ENCODE results near the gene RNF11. TPM values are rescaled to one million over a fixed set of nuclear protein-coding genes. Genes with fewer than 3 reads are reported as not detected.
"Not testable (repeated sequence)": the region's sequence is repeated elsewhere in the genome, so short reads cannot be mapped to it uniquely, and the experiment has no call there.

RNF11 gene
- total RNA-seq, 1 experiment from 2014 or later = 110 TPM

DNA sequence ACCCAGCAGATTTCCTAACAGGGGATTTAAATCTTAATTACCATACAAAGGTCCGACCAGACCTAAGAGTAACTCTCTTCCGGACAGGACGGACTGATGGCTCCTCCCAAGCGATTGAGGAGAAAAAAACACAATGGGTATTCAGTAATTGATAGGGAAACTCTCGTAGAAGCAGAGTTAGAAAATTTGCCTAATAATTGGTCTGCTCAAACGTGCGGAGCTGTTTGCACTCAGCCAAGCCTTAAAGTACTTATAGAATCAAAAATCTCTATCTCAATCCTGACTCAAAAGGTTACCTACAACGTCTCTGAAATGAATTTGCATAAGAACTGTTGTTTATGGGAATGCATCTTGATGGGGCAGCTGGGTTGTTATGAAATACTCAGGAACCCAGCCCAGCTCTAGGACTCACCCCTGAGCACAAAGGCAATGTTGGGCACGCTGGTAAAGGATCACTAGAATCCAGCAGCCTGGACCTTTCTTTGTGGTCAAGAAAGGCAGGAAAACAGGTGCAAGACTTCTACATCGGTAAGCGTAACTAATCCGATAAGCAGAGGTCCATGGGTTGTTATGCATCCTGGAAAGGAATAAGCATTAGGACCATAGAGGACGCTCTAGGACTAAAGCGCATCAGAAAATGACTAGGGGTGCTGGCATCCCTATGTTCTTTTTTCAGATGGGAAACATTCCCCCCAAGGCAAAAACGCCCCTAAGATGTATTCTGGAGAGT, 8.7 kb upstream of the RNF11 start:
- DNase-seq (ENCODE audit: low spot score) = not testable (repeated sequence)

DNA sequence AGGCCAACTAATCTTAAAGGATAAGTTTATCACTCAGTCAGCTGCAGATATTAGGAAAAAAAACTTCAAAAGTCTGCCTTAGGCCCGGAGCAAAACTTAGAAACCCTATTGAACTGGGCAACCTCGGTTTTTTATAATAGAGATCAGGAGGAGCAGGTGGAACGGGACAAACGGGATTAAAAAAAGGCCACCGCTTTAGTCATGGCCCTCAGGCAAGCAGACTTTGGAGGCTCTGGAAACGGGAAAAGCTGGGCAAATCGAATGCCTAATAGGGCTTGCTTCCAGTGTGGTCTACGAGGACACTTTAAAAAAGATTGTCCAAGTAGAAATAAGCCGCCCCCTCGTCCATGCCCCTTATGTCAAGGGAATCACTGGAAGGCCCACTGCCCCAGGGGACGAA, 7.6 kb upstream of the RNF11 start:
- not testable (repeated sequence) for DNase-seq (ENCODE audit: low spot score)

DNA sequence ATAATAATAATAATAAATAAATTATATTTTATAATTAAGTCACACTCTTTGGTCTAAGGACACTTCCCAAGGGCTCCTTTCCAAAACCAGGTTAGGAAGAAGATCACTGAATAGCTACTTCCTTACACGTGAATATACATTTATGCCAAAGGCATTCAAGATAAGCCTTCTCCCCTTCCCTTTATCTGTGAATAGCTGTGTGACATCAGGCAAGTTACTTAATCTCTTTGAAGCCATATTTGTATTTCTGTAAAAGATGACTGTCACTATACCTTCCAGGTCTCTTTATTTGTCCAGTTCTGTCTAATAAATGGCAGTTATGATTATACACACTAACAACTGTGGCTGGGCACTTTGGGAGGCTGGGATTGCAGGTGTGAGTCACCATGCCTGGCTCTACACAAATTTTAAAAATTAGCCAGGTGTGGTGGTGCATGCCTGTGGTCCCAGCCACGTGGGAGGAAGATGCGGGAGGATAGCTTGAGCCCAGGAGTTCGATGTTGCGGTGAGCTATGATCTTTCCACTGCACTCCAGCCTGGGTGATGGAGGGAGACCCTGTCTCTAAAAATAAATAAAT, 5.5 kb upstream of the RNF11 start:
- no peak for DNase-seq (ENCODE audit: low spot score)

DNA sequence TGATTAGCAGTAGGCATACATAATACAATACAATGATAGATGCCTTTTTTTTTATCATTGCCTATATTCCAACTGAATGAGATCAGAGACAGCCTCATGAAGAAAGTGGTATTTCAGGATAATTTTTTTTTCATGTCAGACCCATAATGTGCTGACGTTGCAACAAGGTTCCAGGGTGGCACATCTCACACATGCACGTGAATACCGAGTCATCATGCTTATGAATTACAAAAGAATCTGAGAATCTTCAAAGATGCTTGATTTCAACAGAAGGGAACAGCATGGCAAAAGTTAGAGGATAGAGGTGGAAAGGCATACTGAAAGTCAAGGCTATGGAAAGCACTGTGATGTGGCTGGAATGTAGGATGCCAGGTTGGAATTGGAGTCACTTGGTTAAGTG, 5.0 kb upstream of the RNF11 start:
- DNase-seq (ENCODE audit: low spot score) = no peak

DNA sequence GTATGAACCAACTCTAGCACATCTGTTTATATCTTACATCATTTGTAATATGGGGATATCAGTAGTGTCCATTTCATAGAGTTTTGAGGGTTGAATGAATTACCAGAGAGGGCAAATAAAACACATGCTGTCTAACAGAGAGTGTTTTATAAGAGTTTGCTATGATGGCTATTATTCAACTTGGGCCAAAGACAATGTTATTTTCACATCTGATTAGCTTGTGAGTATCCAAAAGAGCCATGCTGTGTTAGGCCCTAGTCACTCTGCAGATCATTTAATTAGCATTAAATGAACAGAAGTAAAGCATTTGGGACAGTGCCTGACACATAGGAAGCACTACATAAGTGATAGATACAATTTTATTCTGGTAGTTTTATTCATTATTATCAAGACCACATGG, 4.2 kb upstream of the RNF11 start:
- DNase-seq (ENCODE audit: low spot score) = no peak

DNA sequence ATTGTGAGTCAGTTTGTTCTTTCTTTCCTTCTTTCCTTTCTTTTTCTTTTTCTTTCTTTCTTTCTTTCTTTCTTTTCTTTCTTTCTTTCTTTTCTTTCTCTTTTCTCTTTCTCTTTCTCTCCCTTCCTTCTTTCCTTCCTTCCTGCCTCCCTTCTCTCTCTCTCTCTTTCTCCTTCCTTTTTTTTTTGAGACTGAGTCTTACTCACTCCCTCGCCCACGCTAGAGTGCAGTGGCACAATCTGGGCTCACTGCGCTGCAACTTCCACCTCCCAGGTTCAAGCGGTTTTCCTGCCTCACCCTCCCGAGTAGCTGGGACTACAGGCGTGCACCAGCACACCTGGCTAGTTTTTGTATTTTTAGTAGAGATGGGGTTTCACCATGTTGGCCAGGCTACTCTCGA, 1.8 kb upstream of the RNF11 start:
- not testable (repeated sequence) for DNase-seq (ENCODE audit: low spot score)

DNA sequence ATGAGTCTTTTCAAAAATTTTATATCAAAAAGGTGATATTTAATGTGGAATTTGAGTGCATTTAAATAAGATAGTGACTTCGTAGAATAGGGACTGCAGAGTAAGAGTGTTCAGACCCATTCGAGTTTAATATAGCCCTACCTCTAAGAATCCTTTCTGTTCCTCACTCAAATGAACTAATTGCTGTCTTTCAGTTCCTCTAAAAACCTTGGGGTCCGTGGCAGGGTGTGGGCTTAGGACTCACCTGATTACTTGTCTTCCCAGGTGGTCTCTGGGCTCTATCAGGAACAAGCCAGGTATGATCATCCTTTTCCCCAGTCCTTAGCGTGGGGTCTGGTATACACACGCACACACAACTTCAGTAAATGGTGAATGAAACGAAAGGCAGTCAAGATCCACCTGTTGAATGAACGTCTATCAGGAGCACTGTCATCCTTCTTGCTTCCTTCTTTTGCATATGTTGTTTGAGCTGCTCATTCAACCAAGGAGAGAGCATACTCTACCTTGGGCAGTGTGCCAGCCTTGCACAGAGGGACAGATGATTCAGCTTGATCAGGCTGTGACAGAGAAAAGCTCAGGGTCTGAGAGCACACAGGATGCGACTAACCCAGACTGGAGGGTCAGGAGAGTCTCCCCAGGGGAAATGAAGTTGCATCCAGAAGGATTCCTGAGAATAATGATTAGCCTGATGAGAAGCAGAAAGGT, 1.2 kb upstream of the RNF11 start:
- DNase-seq (ENCODE audit: low spot score) = peak; percentile 61

DNA sequence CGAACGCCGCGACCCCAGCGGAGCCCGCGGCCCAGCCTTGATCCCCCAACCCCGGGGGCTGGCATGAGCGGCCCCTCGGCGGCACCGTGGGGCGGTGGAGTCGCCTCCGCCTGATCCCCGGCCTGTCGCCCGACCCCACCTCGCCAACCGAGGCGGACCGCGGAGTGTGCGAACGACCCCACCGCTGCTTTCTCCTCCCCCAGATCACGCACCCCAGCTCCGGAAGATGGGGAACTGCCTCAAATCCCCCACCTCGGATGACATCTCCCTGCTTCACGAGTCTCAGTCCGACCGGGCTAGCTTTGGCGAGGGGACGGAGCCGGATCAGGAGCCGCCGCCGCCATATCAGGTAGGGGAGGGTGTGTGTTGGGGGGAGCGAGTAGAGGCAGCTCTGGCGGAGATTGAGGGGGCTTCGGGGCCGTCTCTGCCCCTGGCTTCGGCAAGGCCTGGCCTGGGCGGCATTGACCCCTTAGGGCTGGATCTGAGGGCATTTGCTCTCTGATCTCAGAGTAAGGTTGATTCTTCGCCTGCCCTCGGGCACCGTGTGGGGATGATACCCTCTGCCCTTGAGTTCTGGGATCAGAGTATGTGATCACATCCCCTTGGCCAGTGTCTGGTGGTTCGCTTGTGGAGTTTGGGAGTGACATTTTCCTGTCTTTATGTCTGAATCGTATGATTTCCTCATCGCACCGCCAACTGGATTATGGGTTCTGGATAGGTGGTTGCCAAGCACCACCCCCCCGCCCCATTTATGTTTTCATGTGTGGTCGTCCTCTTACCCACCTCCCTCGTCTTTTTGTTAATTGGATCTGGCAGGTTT, 668 bp downstream of the RNF11 start:
- DNase-seq (ENCODE audit: low spot score) = no peak

DNA sequence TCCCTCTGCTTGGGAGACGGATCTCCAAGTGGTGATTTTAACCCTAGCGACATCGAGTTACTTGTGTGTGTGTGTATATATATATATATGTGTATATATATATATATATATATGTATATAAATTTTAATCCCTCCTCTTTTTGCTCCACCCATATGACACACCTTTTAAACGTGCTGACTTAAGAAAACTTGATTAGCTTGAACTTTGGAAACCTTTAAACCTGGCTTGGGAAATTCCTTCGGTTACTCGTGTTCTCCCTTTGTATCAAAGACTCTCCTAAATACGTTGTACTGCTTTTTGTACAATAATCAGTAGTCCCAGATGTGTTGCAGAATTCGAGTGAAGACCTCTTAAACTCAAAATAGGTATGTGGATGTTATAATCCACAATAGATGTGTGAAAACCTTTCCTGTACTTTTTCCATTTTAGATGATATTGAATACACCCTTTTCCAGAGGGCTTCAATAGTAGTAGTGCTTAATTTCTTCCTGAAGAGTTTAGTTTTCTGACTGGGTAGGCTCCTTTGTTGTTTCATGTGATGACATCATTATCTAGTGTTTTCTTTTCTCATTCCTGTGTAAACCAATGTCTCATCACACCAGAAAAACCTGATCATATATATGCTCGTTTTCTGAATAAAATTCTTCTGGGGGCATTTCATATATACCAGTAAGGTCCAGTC, 1.4 kb downstream of the RNF11 start:
- DNase-seq (ENCODE audit: low spot score) = no peak

DNA sequence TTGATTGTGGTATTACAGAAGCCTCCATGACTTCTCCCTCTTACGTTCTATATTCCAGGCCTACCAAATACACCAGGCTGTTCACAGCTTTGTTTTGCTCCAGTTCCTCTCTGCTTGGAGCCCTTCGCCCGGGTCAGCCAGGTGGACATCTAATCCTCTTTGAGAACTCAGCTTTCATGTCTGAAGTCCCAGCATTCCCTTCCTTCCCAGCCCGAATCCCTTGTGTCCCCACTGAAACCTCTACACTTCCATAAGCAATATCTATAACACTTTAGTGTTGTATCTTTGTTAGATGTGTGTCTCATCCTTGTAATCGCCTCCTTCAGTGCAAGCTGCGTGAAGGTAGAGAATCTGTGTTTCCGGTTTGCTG, 1.9 kb downstream of the RNF11 start:
- DNase-seq (ENCODE audit: low spot score) = no peak

DNA sequence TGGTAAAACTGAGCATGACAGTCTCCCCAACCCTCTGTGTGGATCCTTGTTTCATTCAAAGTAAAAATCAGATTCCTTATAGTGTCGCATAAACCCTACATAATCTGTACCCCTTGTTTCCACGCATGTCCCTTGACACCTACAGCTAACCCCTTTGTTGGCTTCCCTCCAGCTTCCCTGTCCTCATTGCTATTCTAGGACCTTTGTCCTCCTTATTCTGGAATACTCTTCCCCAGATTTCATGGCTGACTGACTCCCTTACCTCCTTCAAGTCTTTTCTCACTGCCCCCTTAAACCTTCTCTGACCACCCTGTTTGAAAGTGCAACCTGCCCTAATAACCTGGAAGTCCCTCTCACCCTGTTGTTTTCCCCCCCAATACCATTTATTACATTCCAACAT, 4.0 kb downstream of the RNF11 start:
- DNase-seq (ENCODE audit: low spot score) = no peak

DNA sequence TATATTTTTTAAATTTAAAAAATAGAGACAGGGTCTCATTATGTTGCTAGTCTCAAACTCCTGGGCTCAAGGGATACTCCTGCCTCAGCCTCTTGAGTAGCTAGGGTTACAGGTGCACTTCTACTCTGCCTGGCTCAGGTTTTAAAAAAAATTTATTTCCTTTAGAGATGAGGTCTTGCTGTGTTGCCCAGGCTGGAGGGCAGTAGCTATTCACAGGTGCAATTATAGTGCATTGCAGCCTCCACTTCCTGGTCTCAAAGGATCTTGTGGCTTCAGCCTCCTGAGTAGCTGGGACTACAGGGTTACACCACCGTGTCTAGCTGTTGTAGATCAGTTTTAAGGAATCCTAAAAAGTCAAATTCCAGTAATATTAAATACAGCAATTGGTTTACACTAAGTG, 5.0 kb downstream of the RNF11 start:
- DNase-seq (ENCODE audit: low spot score) = no peak

DNA sequence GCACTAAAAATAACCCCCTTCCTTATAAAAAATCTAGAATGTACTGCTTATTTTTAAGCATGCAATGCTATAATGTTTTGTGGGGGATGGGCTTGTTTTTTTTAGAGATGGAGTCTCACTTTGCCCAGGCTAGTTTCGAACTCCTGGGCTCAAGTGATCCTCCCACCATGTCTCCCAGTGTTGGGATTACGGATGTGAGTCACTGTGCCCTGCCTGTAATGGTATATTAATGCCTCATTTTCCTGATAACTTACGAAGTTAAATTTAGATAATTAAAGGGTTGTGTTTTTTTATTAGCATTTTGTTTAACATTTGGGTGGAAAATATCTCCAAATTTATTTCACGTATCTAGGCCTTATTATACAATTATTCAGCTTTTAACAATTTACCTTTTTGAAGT, 6.5 kb downstream of the RNF11 start:
- DNase-seq (ENCODE audit: low spot score) = no peak

DNA sequence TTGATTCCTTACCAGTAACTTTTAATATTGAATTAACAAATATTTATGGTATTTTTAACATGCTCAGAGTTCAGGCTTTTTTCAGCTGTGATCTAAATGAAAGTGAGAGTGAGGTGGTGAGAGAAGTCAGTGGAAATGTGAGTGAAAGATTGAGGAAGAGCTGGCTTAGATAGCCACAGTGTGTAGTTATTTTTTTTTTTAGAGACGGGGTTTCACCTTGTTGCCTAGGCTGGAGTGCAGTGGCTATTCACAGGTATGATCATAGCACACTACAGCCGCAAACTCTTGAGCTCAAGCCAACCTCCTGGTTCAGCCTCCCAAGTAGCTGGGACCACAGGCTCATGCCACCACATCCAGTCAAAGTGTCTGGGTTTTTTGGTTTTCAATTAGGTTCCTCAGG, 10.9 kb downstream of the RNF11 start:
- DNase-seq (ENCODE audit: low spot score) = no peak

DNA sequence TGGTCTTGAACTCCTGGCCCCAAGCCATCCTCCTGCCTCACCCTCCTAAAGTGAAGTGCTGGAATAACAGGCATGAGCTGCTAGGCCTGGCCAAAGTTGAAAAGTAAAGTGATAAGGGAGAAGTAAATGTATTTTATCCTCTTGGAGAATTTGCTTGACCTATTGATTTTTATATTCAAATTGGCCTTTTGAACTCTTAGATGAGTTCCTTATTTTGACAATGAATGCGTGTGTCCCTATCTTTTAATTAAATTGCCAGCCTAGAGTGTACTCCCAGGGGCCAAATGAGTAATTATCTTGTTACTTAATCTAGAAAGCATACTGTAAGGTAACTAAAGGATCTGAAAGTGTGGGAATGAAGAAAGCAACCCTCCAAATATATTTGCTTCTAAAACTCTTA, 11.4 kb downstream of the RNF11 start:
- no peak for DNase-seq (ENCODE audit: low spot score)

DNA sequence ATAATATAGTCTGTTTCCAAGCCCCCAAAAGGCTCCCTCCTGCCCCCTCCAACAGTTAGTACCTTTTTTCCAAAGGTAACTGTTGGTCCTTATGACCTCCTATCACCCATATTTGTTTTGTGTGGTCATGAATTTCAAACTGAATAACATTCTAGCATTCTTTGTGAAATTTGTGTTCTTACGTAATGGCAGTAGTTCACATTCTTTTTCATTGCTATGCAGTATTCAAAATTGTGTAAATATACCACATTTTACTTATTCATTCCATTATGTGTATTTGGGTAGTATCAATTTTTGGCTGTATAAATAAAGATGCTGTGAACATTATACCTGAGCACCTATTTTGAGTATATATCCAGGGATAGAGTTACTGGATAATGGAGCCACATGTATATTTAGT, 13.4 kb downstream of the RNF11 start:
- no peak for DNase-seq (ENCODE audit: low spot score)

DNA sequence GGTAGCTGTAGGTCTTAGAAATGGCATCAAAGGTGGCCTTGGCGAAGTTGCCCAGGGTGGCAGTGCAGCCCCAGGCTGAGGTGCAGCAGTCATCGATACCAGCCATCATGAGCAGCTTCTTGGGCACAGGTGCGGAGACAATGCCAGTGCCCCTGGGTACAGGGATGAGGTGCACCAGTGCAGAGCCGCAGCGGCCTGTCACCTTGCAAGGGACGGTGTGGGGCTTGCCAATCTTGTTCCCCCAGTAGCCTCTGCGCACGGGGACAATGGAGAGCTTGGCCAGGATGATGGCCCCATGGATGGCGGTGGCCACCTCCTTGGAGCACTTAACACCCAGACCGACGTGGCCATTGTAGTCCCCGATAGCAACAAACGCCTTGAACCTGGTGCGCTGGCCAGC, 14.7 kb downstream of the RNF11 start:
- DNase-seq (ENCODE audit: low spot score) = not testable (repeated sequence)

DNA sequence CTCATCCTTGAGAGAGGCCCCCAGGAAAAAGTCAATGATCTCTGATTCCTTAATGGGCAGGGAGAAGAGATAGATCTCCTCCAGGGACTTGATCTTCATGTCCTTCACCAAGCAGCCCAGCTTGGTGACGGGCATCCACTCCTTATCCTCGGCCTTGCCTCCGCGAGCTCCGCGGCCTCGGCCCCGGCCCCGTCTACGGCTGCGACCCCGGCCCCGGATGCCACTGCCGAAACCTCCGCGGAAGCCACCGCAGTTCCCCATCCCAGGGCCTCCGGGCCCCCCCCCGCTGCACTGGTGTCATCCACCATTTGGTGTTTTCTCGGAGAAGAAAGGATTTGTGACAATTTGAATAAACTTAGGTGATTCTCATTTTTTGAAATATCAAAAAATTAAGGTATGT, 15.1 kb downstream of the RNF11 start:
- DNase-seq (ENCODE audit: low spot score) = not testable (repeated sequence)

DNA sequence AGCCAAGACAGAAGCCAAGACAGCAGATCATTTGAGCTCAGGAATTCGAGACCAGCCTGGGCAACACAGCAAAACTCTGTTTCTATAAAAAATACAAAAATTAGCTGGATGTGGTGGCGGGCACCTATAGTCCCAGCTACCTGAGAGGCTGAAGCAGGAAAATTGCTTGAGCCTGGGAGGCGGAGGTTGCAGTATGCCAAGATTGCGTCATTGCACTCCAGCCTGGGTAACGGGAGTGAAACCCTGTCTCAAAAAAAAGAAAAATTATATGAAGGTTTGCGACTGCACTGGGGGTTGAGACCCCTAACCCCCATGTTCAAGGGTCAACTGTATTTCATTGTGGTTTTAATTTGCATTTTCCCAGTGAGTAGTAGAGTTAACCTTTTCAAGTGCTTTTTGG, 16.3 kb downstream of the RNF11 start:
- DNase-seq (ENCODE audit: low spot score) = no peak

DNA sequence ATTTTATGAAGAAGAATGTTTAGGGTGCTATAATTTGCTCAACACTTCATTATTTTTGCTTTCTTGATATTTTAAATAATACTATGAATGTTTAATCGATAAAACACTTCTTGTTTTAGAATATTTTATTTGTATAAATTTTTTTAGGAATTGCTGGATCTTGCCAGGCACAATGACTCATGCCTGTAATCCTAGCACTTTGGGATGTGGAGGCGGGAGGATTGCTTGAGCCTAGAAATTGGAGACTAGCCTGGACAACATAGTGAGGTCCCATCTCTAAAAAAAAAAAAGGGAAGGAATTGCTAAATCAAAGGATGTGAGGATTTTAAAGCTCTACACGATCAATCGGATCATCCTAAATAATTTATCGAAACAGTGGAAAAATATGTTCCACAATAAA, 17.6 kb downstream of the RNF11 start:
- DNase-seq (ENCODE audit: low spot score) = no peak

DNA sequence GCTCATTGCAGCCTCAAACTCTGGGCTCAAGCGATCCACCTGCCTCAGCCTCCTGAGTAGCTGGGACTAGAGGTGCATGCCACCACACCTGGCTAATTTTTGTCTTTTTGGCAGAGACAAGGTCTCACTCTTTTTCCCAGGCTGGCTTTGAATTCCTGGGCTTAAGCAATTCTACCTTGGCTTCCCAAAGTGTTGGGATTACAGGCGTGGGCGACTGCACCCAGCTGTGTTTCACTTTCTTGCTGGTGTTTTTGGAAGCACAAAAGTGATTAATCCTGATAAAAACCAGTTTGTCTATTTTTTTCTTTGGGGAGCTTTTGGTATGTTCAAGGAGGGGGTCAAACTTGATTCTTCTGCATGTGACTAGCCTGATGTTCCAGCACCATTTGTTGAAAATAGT, 19.3 kb downstream of the RNF11 start:
- no peak for DNase-seq (ENCODE audit: low spot score)
